Right atrium auricular region (tissue), 2 donors: ENCODE data around the gene GCNT2. TPM values are rescaled to one million over a fixed set of nuclear protein-coding genes. Genes with fewer than 3 reads are reported as not detected.
"Not testable (repeated sequence)": the region's sequence is repeated elsewhere in the genome, so short reads cannot be mapped to it uniquely, and the experiment has no call there.

ENCODE experiments used
- DNase-seq: peaks from one replicate; pipeline ENCODE4 v3.0.0-alpha.2; 2019; ENCODE audit warnings: low spot score
- H3K27ac ChIP-seq, 2 donors: fragments of 200-600 bp; sonication (generic); 1 replicate in 1 of 2; 2 replicates in 1 of 2; pipeline ENCODE4 v1.5.1; 2016 to 2019
- H3K27me3 ChIP-seq, 2 donors: fragments of 200-600 bp; sonication (generic); one replicate each; pipeline versions ENCODE4 v1.5.1 to v1.6.0; 2017 to 2019
- H3K36me3 ChIP-seq: fragments of 200-600 bp; sonication (generic); one replicate; pipeline ENCODE4 v1.5.1; 2016
- H3K4me1 ChIP-seq, 2 donors: fragments of 200-600 bp; sonication (generic); one replicate each; pipeline versions ENCODE4 v1.5.1 to v1.6.0; 2017 to 2019
- H3K4me3 ChIP-seq, 2 donors: fragments of 200-600 bp; sonication (generic); 1 replicate in 1 of 2; 2 replicates in 1 of 2; pipeline ENCODE4 v1.5.1; 2017 to 2019; ENCODE audit warnings: mild to moderate bottlenecking in 1 of 2, moderate library complexity in 1 of 2
- H3K9me3 ChIP-seq, 2 donors: fragments of 200-600 bp; sonication (generic); one replicate each; pipeline ENCODE4 v1.5.1; 2019
- CTCF ChIP-seq, 2 donors: fragments of 200-600 bp; sonication (generic); IDR thresholded peaks; one replicate each; pipeline ENCODE4 v1.5.1; 2019; ENCODE audit warnings: antibody characterized with exemption in 2 of 2
- total RNA-seq, 2 donors: library from RNA; depleted of rRNA; stranded (reverse); fragments of >200 nt; gene quantifications; one replicate each; pipeline ENCODE4 v1.1.0, GENCODE V29; 2016

GCNT2 gene
- total RNA-seq, 2 donors from 2014 or later: 3.3 to 13.5 TPM

GRCh38 chr6:10482636-10483257, 38.4 kb upstream of the GCNT2 start:
- H3K4me1 ChIP-seq: no peaks in the 10 kb centered on the region
- H3K27ac ChIP-seq: no peak overlapping the region
- no peak for TF ChIP-seq CTCF (IDR thresholded peaks at IDR 0.05)
- DNase-seq: no peak
- H3K36me3 ChIP-seq: no peaks in the 10 kb centered on the region
- H3K4me3 ChIP-seq: no peak overlapping the region
- no peaks in the 10 kb centered on the region for H3K27me3 ChIP-seq
- no peaks in the 10 kb centered on the region for H3K9me3 ChIP-seq

- H3K9me3 ChIP-seq: no peaks in the 10 kb centered on the region
- no peak for TF ChIP-seq CTCF (IDR thresholded peaks at IDR 0.05)
- no peaks in the 10 kb centered on the region for H3K36me3 ChIP-seq
- no peak for DNase-seq
- H3K4me3 ChIP-seq: no peak overlapping the region
- no peak overlapping the region for H3K27ac ChIP-seq
- H3K27me3 ChIP-seq: no peaks in the 10 kb centered on the region
- H3K4me1 ChIP-seq: no peaks in the 10 kb centered on the region
Observed at GRCh38 chr6:10484912-10485311, 36.2 kb upstream of the GCNT2 start.

- Histone ChIP-seq H3K4me3 (no peak overlapping the region), H3K4me1 (no peaks in the 10 kb centered on the region), H3K27ac (no peak overlapping the region), H3K27me3 (no peaks in the 10 kb centered on the region), H3K36me3 (no peaks in the 10 kb centered on the region), H3K9me3 (no peaks in the 10 kb centered on the region)
- DNase-seq: no peak
- TF ChIP-seq CTCF (IDR thresholded peaks at IDR 0.05): no peak
Observed at GRCh38 chr6:10485406-10485805, 35.7 kb upstream of the GCNT2 start.

- DNase-seq: no peak
- no peaks in the 10 kb centered on the region for H3K27me3 ChIP-seq
- no peaks in the 10 kb centered on the region for H3K36me3 ChIP-seq
- no peak for TF ChIP-seq CTCF (IDR thresholded peaks at IDR 0.05)
- no peaks in the 10 kb centered on the region for H3K4me1 ChIP-seq
- no peaks in the 10 kb centered on the region for H3K9me3 ChIP-seq
- no peak overlapping the region for H3K4me3 ChIP-seq
- H3K27ac ChIP-seq: no peak overlapping the region
Observed at GRCh38 chr6:10486215-10486614, 34.9 kb upstream of the GCNT2 start.

- H3K4me1 ChIP-seq, H3K27me3 ChIP-seq, DNase-seq, H3K9me3 ChIP-seq, H3K27ac ChIP-seq, H3K4me3 ChIP-seq, H3K36me3 ChIP-seq: not testable (repeated sequence)
Observed at GRCh38 chr6:10486944-10487588, 34.1 kb upstream of the GCNT2 start.

- Histone ChIP-seq H3K27ac (no peak overlapping the region), H3K4me3 (peak overlapping the region in 1 of 2 donors; percentile 6), H3K9me3 (no peaks in the 10 kb centered on the region), H3K4me1 (no peaks in the 10 kb centered on the region), H3K27me3 (no peaks in the 10 kb centered on the region), H3K36me3 (no peaks in the 10 kb centered on the region)
- DNase-seq: no peak
- TF ChIP-seq CTCF (IDR thresholded peaks at IDR 0.05): no peak
Observed at GRCh38 chr6:10487668-10488327, 33.4 kb upstream of the GCNT2 start.
